HCT116 (cell line): Measurements from ENCODE around the gene AGBL3. TPM values are rescaled to one million over a fixed set of nuclear protein-coding genes. Genes with fewer than 3 reads are reported as not detected.

ENCODE experiments used
- ATAC-seq: fragments of 200-7000 bp; cut with Tn5 transposase; 2 replicates; pipeline ENCODE4 v1.9.1; 2020; ENCODE audit warnings: mild to moderate bottlenecking, moderate library complexity
- BruUV-seq: library from RNA; stranded (reverse); fragments of 400-500 nt; replicated peaks from 2 replicates; lab custom pipeline; 2021; lab: Mats Ljungman, UMichigan
- CTCF ChIA-PET: fragments of 300-600 bp; sonication (Branson Sonifier 250); formaldehyde crosslinking; loops from one replicate; lab custom pipeline; 2021; ENCODE audit warnings: antibody characterized with exemption; lab: Charles Lee
- POLR2A ChIA-PET: fragments of 300-600, 350-600 bp; sonication (Branson Sonifier 250); formaldehyde crosslinking; loops from one replicate; lab custom pipeline; 2021; ENCODE audit warnings: antibody characterized with exemption; lab: Charles Lee
- RAD21 ChIA-PET, 2 experiments: fragments of 300-600 bp; sonication (Branson Sonifier 250); formaldehyde crosslinking; loops; one replicate each; lab custom pipeline; 2023; ENCODE audit warnings: low total read pairs in 2 of 2; ENCODE audit not compliant: uncharacterized antibody in 2 of 2, unreplicated experiment in 2 of 2, low non-redundant PET in 1 of 2; lab: Charles Lee
- DNase-seq: peaks from one replicate; pipeline ENCODE4 v3.0.0-alpha.2; 2010; ENCODE audit warnings: low read depth, low spot score
- H2AFZ ChIP-seq: fragments of 200-600 bp; shearing (Covaris generic), sonication (generic); 2 replicates; pipeline ENCODE4 v1.6.1; 2017; ENCODE audit warnings: low read depth, mixed run types, mixed read lengths, antibody characterized with exemption, low read length; ENCODE audit not compliant: poor library complexity, severe bottlenecking
- H3K27ac ChIP-seq: 2 replicates; pipeline ENCODE4 v1.5.1; 2012; ENCODE audit warnings: low read depth, low read length
- H3K27me3 ChIP-seq: fragments of 200-600 bp; sonication (generic); 2 replicates; pipeline ENCODE4 v1.6.1; 2016; ENCODE audit warnings: mixed run types, low read length, mixed read lengths; ENCODE audit not compliant: insufficient read depth
- H3K36me3 ChIP-seq, 2 experiments: fragments of 200-500 bp in 1 of 2; fragments of 200-600 bp in 1 of 2; sonication (Bioruptor generic) in 1 of 2; sonication (generic) in 1 of 2; 2 replicates each; pipeline versions ENCODE4 v1.5.1 to v1.6.1; 2014 to 2016; ENCODE audit warnings: low read length in 2 of 2, inconsistent platforms in 1 of 2, mixed read lengths in 1 of 2, mixed run types in 1 of 2; ENCODE audit not compliant: insufficient read depth in 2 of 2, control insufficient read depth in 1 of 2
- H3K4me1 ChIP-seq, 2 experiments: fragments of 200-600 bp in 1 of 2; sonication (generic) in 1 of 2; 2 replicates each; pipeline versions ENCODE4 v1.5.1 to v1.6.1; 2012 to 2017; ENCODE audit warnings: low read length in 2 of 2, inconsistent platforms in 1 of 2, mild to moderate bottlenecking in 1 of 2, mixed read lengths in 1 of 2, mixed run types in 1 of 2, moderate library complexity in 1 of 2; ENCODE audit not compliant: insufficient read depth in 2 of 2, control insufficient read depth in 1 of 2
- H3K4me2 ChIP-seq: fragments of 200-600 bp; sonication (generic); 2 replicates; pipeline ENCODE4 v1.6.1; 2017; ENCODE audit warnings: mixed run types, low read length, mixed read lengths
- H3K4me3 ChIP-seq, 2 experiments: fragments of 200-600 bp in 1 of 2; sonication (generic) in 1 of 2; replicated peaks in 1 of 2; 2 replicates each; pipeline ENCODE4 v1.5.1; 2011 to 2016; ENCODE audit warnings: low read length in 2 of 2, control low read depth in 1 of 2, low read depth in 1 of 2, mild to moderate bottlenecking in 1 of 2, mixed read lengths in 1 of 2, mixed run types in 1 of 2
- H3K79me2 ChIP-seq: fragments of 200-600 bp; sonication (generic); 2 replicates; pipeline ENCODE4 v1.6.1; 2017; ENCODE audit warnings: mild to moderate bottlenecking, mixed run types, low read length, moderate library complexity, mixed read lengths; ENCODE audit not compliant: insufficient read depth
- H3K9ac ChIP-seq: fragments of 200-600 bp; sonication (generic); 2 replicates; pipeline ENCODE4 v1.6.1; 2016; ENCODE audit warnings: low read length, mixed read lengths
- H3K9me2 ChIP-seq: fragments of 200-600 bp; sonication (generic), shearing (Covaris generic); 2 replicates; pipeline ENCODE4 v1.6.1; 2017; ENCODE audit warnings: mixed run types, mild to moderate bottlenecking, moderate library complexity; ENCODE audit not compliant: insufficient read depth
- H3K9me3 ChIP-seq, 2 experiments: fragments of 200-500 bp in 1 of 2; fragments of 200-600 bp in 1 of 2; sonication (Bioruptor generic) in 1 of 2; sonication (generic) in 1 of 2; 2 replicates each; pipeline ENCODE4 v1.6.1; 2014 to 2017; ENCODE audit warnings: low read length in 2 of 2, mixed read lengths in 2 of 2, inconsistent platforms in 1 of 2, low read depth in 1 of 2, mild to moderate bottlenecking in 1 of 2, mixed run types in 1 of 2, moderate library complexity in 1 of 2; ENCODE audit not compliant: control insufficient read depth in 1 of 2, insufficient read depth in 1 of 2
- H4K20me1 ChIP-seq: fragments of 200-600 bp; sonication (generic), shearing (Covaris generic); 2 replicates; pipeline ENCODE4 v1.6.1; 2017; ENCODE audit warnings: mixed run types, mild to moderate bottlenecking, moderate library complexity; ENCODE audit not compliant: insufficient read depth
- ELF1 ChIP-seq: IDR thresholded peaks from 2 replicates; pipeline ENCODE4 v1.6.1; 2012; ENCODE audit warnings: low read depth, borderline replicate concordance
- EZH2 ChIP-seq: fragments of 200-600 bp; sonication (generic); IDR thresholded peaks from 2 replicates; pipeline ENCODE4 v1.6.1; 2017; ENCODE audit warnings: antibody characterized with exemption, mixed run types
- EZH2phosphoT487 ChIP-seq: fragments of 200-600 bp; IDR thresholded peaks from 2 replicates; pipeline ENCODE4 v1.6.1; 2018; ENCODE audit warnings: antibody characterized with exemption, borderline replicate concordance
- FOSL1 ChIP-seq: IDR thresholded peaks from 2 replicates; pipeline ENCODE4 v1.6.1; 2012; ENCODE audit warnings: low read depth
- JUND ChIP-seq: IDR thresholded peaks from 2 replicates; pipeline ENCODE4 v1.6.1; 2012
- POLR2AphosphoS5 ChIP-seq: IDR thresholded peaks from 2 replicates; pipeline ENCODE4 v1.6.1; 2011; ENCODE audit warnings: mild to moderate bottlenecking, low read depth, low read length, moderate library complexity
- RAD21 ChIP-seq: IDR thresholded peaks from 2 replicates; pipeline ENCODE4 v1.6.1; 2012; ENCODE audit warnings: low read depth, mild to moderate bottlenecking
- SIN3A ChIP-seq: IDR thresholded peaks from 2 replicates; pipeline ENCODE4 v1.6.1; 2012; ENCODE audit warnings: low read depth
- SP1 ChIP-seq: IDR thresholded peaks from 2 replicates; pipeline ENCODE4 v1.6.1; 2012; ENCODE audit warnings: low read depth
- SRF ChIP-seq: IDR thresholded peaks from 2 replicates; pipeline ENCODE4 v1.6.1; 2012; ENCODE audit warnings: low read depth
- TCF7L2 ChIP-seq: IDR thresholded peaks from 2 replicates; pipeline ENCODE4 v1.7.0; 2011; ENCODE audit warnings: borderline replicate concordance, inconsistent platforms; ENCODE audit not compliant: insufficient read depth, insufficient read length; ENCODE audit errors: extremely low read depth
- YY1 ChIP-seq: IDR thresholded peaks from 2 replicates; pipeline ENCODE4 v1.6.1; 2011; ENCODE audit warnings: low read length, low read depth, moderate library complexity, mild to moderate bottlenecking; ENCODE audit not compliant: insufficient replicate concordance; ENCODE audit errors: extremely low read depth
- ZFX ChIP-seq: fragments of 450-650 bp; IDR thresholded peaks from 2 replicates; pipeline ENCODE4 v1.6.1; 2017
- intact Hi-C: fragments of 100-400 bp; cut with micrococcal nuclease; formaldehyde crosslinking; loops from 2 replicates; pipeline ENCODE4 v1.10.0; 2022
- total RNA-seq: library from RNA; stranded (reverse); gene quantifications from one replicate; pipeline ENCODE4 v1.2.1, GENCODE V29; 2021; ENCODE audit not compliant: unreplicated experiment
- TF ChIP-seq, protein P1 (sequence below), 3 experiments: fragments of 200-600 bp in 1 of 3; sonication (generic) in 1 of 3; IDR thresholded peaks in 2 of 3; conservative IDR thresholded peaks in 1 of 3; 2 replicates each; pipeline ENCODE4 v1.5.1; 2012 to 2017; ENCODE audit warnings: low read depth in 2 of 3, low read length in 2 of 3, antibody characterized with exemption in 1 of 3, borderline replicate concordance in 1 of 3, control low read depth in 1 of 3, mild to moderate bottlenecking in 1 of 3, mixed read lengths in 1 of 3, mixed run types in 1 of 3, moderate library complexity in 1 of 3; ENCODE audit not compliant: insufficient read depth in 1 of 3
- TF ChIP-seq, protein P2 (sequence below): IDR thresholded peaks from 2 replicates; pipeline ENCODE4 v1.6.1; 2011; ENCODE audit warnings: mild to moderate bottlenecking, low read length, moderate library complexity; ENCODE audit not compliant: insufficient replicate concordance; ENCODE audit errors: extremely low read depth
- TF ChIP-seq, protein P3 (sequence below): IDR thresholded peaks from 2 replicates; pipeline ENCODE4 v1.6.1; 2012
- TF ChIP-seq, protein P4 (sequence below): IDR thresholded peaks from 2 replicates; pipeline ENCODE4 v1.6.1; 2012; ENCODE audit warnings: low read depth

The AGBL3 gene
- total RNA-seq, 1 experiment from 2014 or later = 1.9 TPM

DNA sequence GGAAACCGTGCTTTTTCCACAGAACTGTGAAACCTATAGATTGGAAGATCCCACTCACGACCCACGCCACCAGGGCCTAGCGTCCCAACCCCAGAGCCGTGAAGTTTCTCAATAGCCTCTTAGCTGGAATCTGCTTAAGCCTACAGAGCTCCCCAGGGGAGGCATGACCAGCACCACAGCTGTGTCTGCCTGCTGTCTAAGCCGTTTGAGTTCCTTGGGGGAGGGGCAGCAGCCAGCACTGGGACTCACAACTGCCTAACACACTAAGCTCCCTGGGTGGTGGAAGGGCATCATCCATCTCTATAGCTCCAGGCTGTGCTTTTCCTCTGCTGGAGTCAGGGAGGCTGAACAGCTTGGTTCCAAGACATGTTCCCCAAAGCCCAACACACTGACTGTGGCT lies 135.6 kb downstream of the AGBL3 start:
- Histone ChIP-seq H3K36me3 (no peaks in the 10 kb centered on the region), H3K27ac (no peak overlapping the region), H3K27me3 (no peaks in the 10 kb centered on the region), H3K9me3 (peaks cover 0 to 7% of the 10 kb centered on the region in 2 experiments; a peak in 1 of 4 replicates), H3K4me3 (no peak overlapping the region), H3K9me2 (no peaks in the 10 kb centered on the region), H2AFZ (no peak overlapping the region), H4K20me1 (no peaks in the 10 kb centered on the region), H3K79me2 (no peaks in the 10 kb centered on the region), H3K4me1 (no peaks in the 10 kb centered on the region), H3K9ac (no peak overlapping the region), H3K4me2 (no peak overlapping the region)
- ATAC-seq = no peak
- POLR2A ChIA-PET = no interaction called here
- RAD21 ChIA-PET = no interaction called here
- BruUV-seq = no TSS peak
- intact Hi-C loops = no loop called here
- no peak for DNase-seq
- CTCF ChIA-PET = no interaction called here
- TF ChIP-seq POLR2AphosphoS5 (no peak), TCF7L2 (no peak), YY1 (no peak), FOSL1 (no peak), SRF (no peak), SP1 (no peak), SIN3A (no peak), ZFX (no peak), EZH2phosphoT487 (no peak), JUND (no peak), RAD21 (no peak), ELF1 (no peak), EZH2 (no peak)
- TF ChIP-seq, protein P1, sequence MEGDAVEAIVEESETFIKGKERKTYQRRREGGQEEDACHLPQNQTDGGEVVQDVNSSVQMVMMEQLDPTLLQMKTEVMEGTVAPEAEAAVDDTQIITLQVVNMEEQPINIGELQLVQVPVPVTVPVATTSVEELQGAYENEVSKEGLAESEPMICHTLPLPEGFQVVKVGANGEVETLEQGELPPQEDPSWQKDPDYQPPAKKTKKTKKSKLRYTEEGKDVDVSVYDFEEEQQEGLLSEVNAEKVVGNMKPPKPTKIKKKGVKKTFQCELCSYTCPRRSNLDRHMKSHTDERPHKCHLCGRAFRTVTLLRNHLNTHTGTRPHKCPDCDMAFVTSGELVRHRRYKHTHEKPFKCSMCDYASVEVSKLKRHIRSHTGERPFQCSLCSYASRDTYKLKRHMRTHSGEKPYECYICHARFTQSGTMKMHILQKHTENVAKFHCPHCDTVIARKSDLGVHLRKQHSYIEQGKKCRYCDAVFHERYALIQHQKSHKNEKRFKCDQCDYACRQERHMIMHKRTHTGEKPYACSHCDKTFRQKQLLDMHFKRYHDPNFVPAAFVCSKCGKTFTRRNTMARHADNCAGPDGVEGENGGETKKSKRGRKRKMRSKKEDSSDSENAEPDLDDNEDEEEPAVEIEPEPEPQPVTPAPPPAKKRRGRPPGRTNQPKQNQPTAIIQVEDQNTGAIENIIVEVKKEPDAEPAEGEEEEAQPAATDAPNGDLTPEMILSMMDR (IDR thresholded peaks at IDR 0.05 in 2 of 3, conservative IDR thresholded peaks at IDR 0.05 in 1 of 3; ENCODE audit: borderline replicate concordance in 1 of 3, insufficient read depth in 1 of 3, low read depth in 2 of 3, low read length in 2 of 3) = no peak
- TF ChIP-seq, protein P2, sequence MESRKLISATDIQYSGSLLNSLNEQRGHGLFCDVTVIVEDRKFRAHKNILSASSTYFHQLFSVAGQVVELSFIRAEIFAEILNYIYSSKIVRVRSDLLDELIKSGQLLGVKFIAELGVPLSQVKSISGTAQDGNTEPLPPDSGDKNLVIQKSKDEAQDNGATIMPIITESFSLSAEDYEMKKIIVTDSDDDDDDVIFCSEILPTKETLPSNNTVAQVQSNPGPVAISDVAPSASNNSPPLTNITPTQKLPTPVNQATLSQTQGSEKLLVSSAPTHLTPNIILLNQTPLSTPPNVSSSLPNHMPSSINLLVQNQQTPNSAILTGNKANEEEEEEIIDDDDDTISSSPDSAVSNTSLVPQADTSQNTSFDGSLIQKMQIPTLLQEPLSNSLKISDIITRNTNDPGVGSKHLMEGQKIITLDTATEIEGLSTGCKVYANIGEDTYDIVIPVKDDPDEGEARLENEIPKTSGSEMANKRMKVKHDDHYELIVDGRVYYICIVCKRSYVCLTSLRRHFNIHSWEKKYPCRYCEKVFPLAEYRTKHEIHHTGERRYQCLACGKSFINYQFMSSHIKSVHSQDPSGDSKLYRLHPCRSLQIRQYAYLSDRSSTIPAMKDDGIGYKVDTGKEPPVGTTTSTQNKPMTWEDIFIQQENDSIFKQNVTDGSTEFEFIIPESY = no peak
- TF ChIP-seq, protein P3, sequence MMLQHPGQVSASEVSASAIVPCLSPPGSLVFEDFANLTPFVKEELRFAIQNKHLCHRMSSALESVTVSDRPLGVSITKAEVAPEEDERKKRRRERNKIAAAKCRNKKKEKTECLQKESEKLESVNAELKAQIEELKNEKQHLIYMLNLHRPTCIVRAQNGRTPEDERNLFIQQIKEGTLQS = no peak
- TF ChIP-seq, protein P4, sequence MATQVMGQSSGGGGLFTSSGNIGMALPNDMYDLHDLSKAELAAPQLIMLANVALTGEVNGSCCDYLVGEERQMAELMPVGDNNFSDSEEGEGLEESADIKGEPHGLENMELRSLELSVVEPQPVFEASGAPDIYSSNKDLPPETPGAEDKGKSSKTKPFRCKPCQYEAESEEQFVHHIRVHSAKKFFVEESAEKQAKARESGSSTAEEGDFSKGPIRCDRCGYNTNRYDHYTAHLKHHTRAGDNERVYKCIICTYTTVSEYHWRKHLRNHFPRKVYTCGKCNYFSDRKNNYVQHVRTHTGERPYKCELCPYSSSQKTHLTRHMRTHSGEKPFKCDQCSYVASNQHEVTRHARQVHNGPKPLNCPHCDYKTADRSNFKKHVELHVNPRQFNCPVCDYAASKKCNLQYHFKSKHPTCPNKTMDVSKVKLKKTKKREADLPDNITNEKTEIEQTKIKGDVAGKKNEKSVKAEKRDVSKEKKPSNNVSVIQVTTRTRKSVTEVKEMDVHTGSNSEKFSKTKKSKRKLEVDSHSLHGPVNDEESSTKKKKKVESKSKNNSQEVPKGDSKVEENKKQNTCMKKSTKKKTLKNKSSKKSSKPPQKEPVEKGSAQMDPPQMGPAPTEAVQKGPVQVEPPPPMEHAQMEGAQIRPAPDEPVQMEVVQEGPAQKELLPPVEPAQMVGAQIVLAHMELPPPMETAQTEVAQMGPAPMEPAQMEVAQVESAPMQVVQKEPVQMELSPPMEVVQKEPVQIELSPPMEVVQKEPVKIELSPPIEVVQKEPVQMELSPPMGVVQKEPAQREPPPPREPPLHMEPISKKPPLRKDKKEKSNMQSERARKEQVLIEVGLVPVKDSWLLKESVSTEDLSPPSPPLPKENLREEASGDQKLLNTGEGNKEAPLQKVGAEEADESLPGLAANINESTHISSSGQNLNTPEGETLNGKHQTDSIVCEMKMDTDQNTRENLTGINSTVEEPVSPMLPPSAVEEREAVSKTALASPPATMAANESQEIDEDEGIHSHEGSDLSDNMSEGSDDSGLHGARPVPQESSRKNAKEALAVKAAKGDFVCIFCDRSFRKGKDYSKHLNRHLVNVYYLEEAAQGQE = no peak
